Chondrocyte (in vitro differentiated cells): ENCODE results near the gene OSBPL9. TPM values are rescaled to one million over a fixed set of nuclear protein-coding genes. Genes with fewer than 3 reads are reported as not detected.
"Not testable (repeated sequence)": the region's sequence is repeated elsewhere in the genome, so short reads cannot be mapped to it uniquely, and the experiment has no call there.

Experiments
- DNase-seq: peaks from one replicate; pipeline ENCODE4 v3.0.0; 2021; ENCODE audit warnings: mixed read lengths, low spot score
- H3K27ac Mint-ChIP-seq: one replicate; pipeline ENCODE4 v1.8.0; 2021; ENCODE audit warnings: mild to moderate bottlenecking, moderate library complexity, mixed read lengths; ENCODE audit not compliant: unreplicated experiment
- H3K27me3 Mint-ChIP-seq: 2 replicates; pipeline ENCODE4 v1.8.0; 2021; ENCODE audit warnings: low read depth, mixed read lengths
- H3K36me3 Mint-ChIP-seq: 2 replicates; pipeline ENCODE4 v1.8.0; 2021; ENCODE audit warnings: low read depth, mixed read lengths
- H3K4me1 Mint-ChIP-seq: 2 replicates; pipeline ENCODE4 v1.8.0; 2021; ENCODE audit warnings: low read depth, mild to moderate bottlenecking, mixed read lengths
- H3K4me3 Mint-ChIP-seq: one replicate; pipeline ENCODE4 v1.8.0; 2021; ENCODE audit warnings: mild to moderate bottlenecking, moderate library complexity, mixed read lengths; ENCODE audit not compliant: unreplicated experiment
- H3K9me3 Mint-ChIP-seq: 2 replicates; pipeline ENCODE4 v1.8.0; 2021; ENCODE audit warnings: low read depth, mixed read lengths
- CTCF ChIP-seq: fragments of 200-600 bp; sonication (generic); IDR thresholded peaks from 2 replicates; pipeline ENCODE4 v1.5.0; 2021; ENCODE audit warnings: antibody characterized with exemption, mild to moderate bottlenecking, moderate library complexity
- total RNA-seq: library from RNA; stranded (reverse); gene quantifications from 3 replicates; pipeline ENCODE4 v1.2.1, GENCODE V29; 2021

OSBPL9 gene
- total RNA-seq, 1 donor from 2014 or later: 186 TPM

- H3K27me3 Mint-ChIP-seq: no peaks in the 10 kb centered on the region
- peaks cover 6% of the 10 kb centered on the region for H3K36me3 Mint-ChIP-seq
- TF ChIP-seq CTCF: no peak
- peak overlapping the region; percentile 49 for H3K27ac Mint-ChIP-seq
- H3K9me3 Mint-ChIP-seq: peaks cover 5% of the 10 kb centered on the region
- no peak for DNase-seq
- H3K4me1 Mint-ChIP-seq: peaks cover 77% of the 10 kb centered on the region
- no peak overlapping the region for H3K4me3 Mint-ChIP-seq
These were observed 24.2 kb downstream of the OSBPL9 start for GRCh38 chr1:51641096-51641495.

- DNase-seq: no peak
- Mint-ChIP-seq H3K27ac (peak overlapping the region; percentile 94), H3K4me3 (no peak overlapping the region), H3K9me3 (peaks cover 5% of the 10 kb centered on the region), H3K4me1 (peaks cover 72% of the 10 kb centered on the region), H3K27me3 (no peaks in the 10 kb centered on the region), H3K36me3 (peaks cover 6% of the 10 kb centered on the region)
- no peak for TF ChIP-seq CTCF
These were observed 25.8 kb downstream of the OSBPL9 start for GRCh38 chr1:51642739-51643142.

- Mint-ChIP-seq H3K27ac (peak overlapping the region; percentile 94), H3K9me3 (peaks cover 5% of the 10 kb centered on the region), H3K27me3 (no peaks in the 10 kb centered on the region), H3K36me3 (peaks cover 6% of the 10 kb centered on the region), H3K4me3 (peak overlapping the region; percentile 23), H3K4me1 (peaks cover 73% of the 10 kb centered on the region)
- TF ChIP-seq CTCF: no peak
- DNase-seq: no peak
These were observed 26.5 kb downstream of the OSBPL9 start for GRCh38 chr1:51643362-51643761.

- H3K9me3 Mint-ChIP-seq: peaks cover 5% of the 10 kb centered on the region
- no peak overlapping the region for H3K4me3 Mint-ChIP-seq
- no peak for TF ChIP-seq CTCF
- H3K4me1 Mint-ChIP-seq: peaks cover 79% of the 10 kb centered on the region
- no peak for DNase-seq
- H3K36me3 Mint-ChIP-seq: peaks cover 6% of the 10 kb centered on the region
- no peaks in the 10 kb centered on the region for H3K27me3 Mint-ChIP-seq
- peak overlapping the region; percentile 94 for H3K27ac Mint-ChIP-seq
These were observed 27.1 kb downstream of the OSBPL9 start for GRCh38 chr1:51644020-51644419.

GRCh38 chr1:51644533-51645197 lies 27.8 kb downstream of the OSBPL9 start:
- H3K4me3 Mint-ChIP-seq: no peak overlapping the region
- no peaks in the 10 kb centered on the region for H3K27me3 Mint-ChIP-seq
- H3K4me1 Mint-ChIP-seq: peaks cover 80% of the 10 kb centered on the region
- peaks cover 6% of the 10 kb centered on the region for H3K36me3 Mint-ChIP-seq
- H3K9me3 Mint-ChIP-seq: peaks cover 5% of the 10 kb centered on the region
- peak overlapping the region; percentile 94 for H3K27ac Mint-ChIP-seq
- no peak for TF ChIP-seq CTCF
- DNase-seq: no peak

- peaks cover 87% of the 10 kb centered on the region for H3K4me1 Mint-ChIP-seq
- not testable (repeated sequence) for H3K9me3 Mint-ChIP-seq, H3K27ac Mint-ChIP-seq, H3K4me3 Mint-ChIP-seq, DNase-seq, H3K36me3 Mint-ChIP-seq, H3K27me3 Mint-ChIP-seq
These were observed 29.7 kb downstream of the OSBPL9 start for GRCh38 chr1:51646592-51646991.
